Gastroesophageal sphincter (tissue), 4 donors: ENCODE measurements around the gene ZC3H12C. TPM values are rescaled to one million over a fixed set of nuclear protein-coding genes. Genes with fewer than 3 reads are reported as not detected.
"Not testable (repeated sequence)": the region's sequence is repeated elsewhere in the genome, so short reads cannot be mapped to it uniquely, and the experiment has no call there.

Source experiments
- ATAC-seq: fragments of 150-250 bp; one replicate; pipeline ENCODE4 v1.9.1; 2016; ENCODE audit warnings: mild to moderate bottlenecking, moderate library complexity
- H3K27ac ChIP-seq, 4 donors: fragments of 200-600 bp; sonication (generic) in 3 of 4; 1 replicate in 3 of 4; 2 replicates in 1 of 4; pipeline ENCODE4 v1.5.1; 2016 to 2019
- H3K27me3 ChIP-seq: fragments of 200-600 bp; sonication (generic); one replicate; pipeline ENCODE4 v1.5.1; 2019
- H3K36me3 ChIP-seq, 2 donors: fragments of 200-600 bp; sonication (generic); one replicate each; pipeline ENCODE4 v1.5.1; 2019; ENCODE audit warnings: control low read depth in 1 of 2
- H3K4me1 ChIP-seq, 3 donors: fragments of 200-600 bp; sonication (generic); 1 replicate in 2 of 3; 2 replicates in 1 of 3; pipeline ENCODE4 v1.5.1; 2016 to 2019; ENCODE audit warnings: control low read depth in 2 of 3
- H3K4me3 ChIP-seq, 2 donors: fragments of 200-600 bp; sonication (generic); one replicate each; pipeline ENCODE4 v1.5.1; 2019; ENCODE audit warnings: mild to moderate bottlenecking in 1 of 2, moderate library complexity in 1 of 2
- H3K9me3 ChIP-seq, 3 donors: fragments of 200-600 bp; sonication (generic); one replicate each; pipeline ENCODE4 v1.5.1; 2017 to 2019; ENCODE audit warnings: control low read depth in 2 of 3
- EP300 ChIP-seq: sonication (generic); formaldehyde crosslinking; IDR thresholded peaks from one replicate; pipeline ENCODE4 v1.6.1; 2017; ENCODE audit warnings: antibody characterized with exemption, mild to moderate bottlenecking
- POLR2A ChIP-seq, 2 donors: fragments of 450-650 bp; IDR thresholded peaks; one replicate each; pipeline ENCODE4 v1.6.1; 2017; ENCODE audit warnings: antibody characterized with exemption in 2 of 2, mild to moderate bottlenecking in 2 of 2, moderate library complexity in 1 of 2
- POLR2AphosphoS5 ChIP-seq: sonication (generic); formaldehyde crosslinking; IDR thresholded peaks from one replicate; pipeline ENCODE4 v1.6.1; 2017; ENCODE audit warnings: antibody characterized with exemption
- WGBS, 2 donors: methylation state at CpG; one replicate each; pipeline ENCODE4 v1.1.5; 2018; ENCODE audit warnings: low coverage in 1 of 2; 5-methylcytosine and 5-hydroxymethylcytosine counted together
- total RNA-seq, 4 donors: library from RNA; depleted of rRNA; stranded (reverse); fragments of >200 nt; gene quantifications; one replicate each; pipeline ENCODE4 v1.1.0, GENCODE V29; 2016
- TF ChIP-seq, protein P1 (sequence below), 4 experiments: fragments of 200-600 bp in 2 of 4; fragments of 450-650 bp in 2 of 4; sonication (generic) in 1 of 4; IDR thresholded peaks; one replicate each; pipeline ENCODE4 v1.5.1; 2017 to 2019; ENCODE audit warnings: antibody characterized with exemption in 4 of 4, mild to moderate bottlenecking in 2 of 4, moderate library complexity in 2 of 4

Gene ZC3H12C
- total RNA-seq, 4 donors from 2014 or later, result 22.1 to 30.9 (median 26.3) TPM

GRCh38 chr11:110065189-110065588, 28.0 kb upstream of the ZC3H12C start:
- no peak for ATAC-seq
- Histone ChIP-seq H3K9me3 (no peaks in the 10 kb centered on the region), H3K4me1 (peaks cover 0 to 2% (median 0%) of the 10 kb centered on the region in 3 donors), H3K36me3 (no peaks in the 10 kb centered on the region), H3K27ac (no peak overlapping the region), H3K4me3 (no peak overlapping the region), H3K27me3 (no peaks in the 10 kb centered on the region)
- TF ChIP-seq, protein P1, sequence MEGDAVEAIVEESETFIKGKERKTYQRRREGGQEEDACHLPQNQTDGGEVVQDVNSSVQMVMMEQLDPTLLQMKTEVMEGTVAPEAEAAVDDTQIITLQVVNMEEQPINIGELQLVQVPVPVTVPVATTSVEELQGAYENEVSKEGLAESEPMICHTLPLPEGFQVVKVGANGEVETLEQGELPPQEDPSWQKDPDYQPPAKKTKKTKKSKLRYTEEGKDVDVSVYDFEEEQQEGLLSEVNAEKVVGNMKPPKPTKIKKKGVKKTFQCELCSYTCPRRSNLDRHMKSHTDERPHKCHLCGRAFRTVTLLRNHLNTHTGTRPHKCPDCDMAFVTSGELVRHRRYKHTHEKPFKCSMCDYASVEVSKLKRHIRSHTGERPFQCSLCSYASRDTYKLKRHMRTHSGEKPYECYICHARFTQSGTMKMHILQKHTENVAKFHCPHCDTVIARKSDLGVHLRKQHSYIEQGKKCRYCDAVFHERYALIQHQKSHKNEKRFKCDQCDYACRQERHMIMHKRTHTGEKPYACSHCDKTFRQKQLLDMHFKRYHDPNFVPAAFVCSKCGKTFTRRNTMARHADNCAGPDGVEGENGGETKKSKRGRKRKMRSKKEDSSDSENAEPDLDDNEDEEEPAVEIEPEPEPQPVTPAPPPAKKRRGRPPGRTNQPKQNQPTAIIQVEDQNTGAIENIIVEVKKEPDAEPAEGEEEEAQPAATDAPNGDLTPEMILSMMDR (IDR thresholded peaks at IDR 0.05), result no peak
- no peak for TF ChIP-seq POLR2AphosphoS5
- TF ChIP-seq POLR2A (IDR thresholded peaks at IDR 0.05), result no peak
- TF ChIP-seq EP300, result no peak
- 70 to 100% methylated on average over 1 to 2 of the region's 2 CpGs for WGBS, 2 donors

GRCh38 chr11:110068001-110068400, 25.2 kb upstream of the ZC3H12C start:
- not testable (repeated sequence) for H3K4me3 ChIP-seq

GRCh38 chr11:110069158-110069737, 23.9 kb upstream of the ZC3H12C start:
- Histone ChIP-seq H3K27ac (peak overlapping the region in 3 of 4 donors; percentile 50 to 56 (median 52)), H3K4me3 (no peak overlapping the region), H3K9me3 (no peaks in the 10 kb centered on the region), H3K27me3 (no peaks in the 10 kb centered on the region), H3K36me3 (no peaks in the 10 kb centered on the region), H3K4me1 (peaks cover 0 to 6% (median 0%) of the 10 kb centered on the region in 3 donors)
- peak; percentile 77 for ATAC-seq
- TF ChIP-seq POLR2A (IDR thresholded peaks at IDR 0.05) (no peak), POLR2AphosphoS5 (no peak), EP300 (no peak)
- TF ChIP-seq, protein P1 (IDR thresholded peaks at IDR 0.05), result no peak
- WGBS, 2 donors, result 32 to 43% methylated on average over 6 of the region's 7 CpGs

More at GRCh38 chr11:110068001-110068400, 25.2 kb upstream of the ZC3H12C start:
- not testable (repeated sequence) for H3K27me3 ChIP-seq, H3K4me1 ChIP-seq, H3K9me3 ChIP-seq, ATAC-seq, H3K36me3 ChIP-seq
- H3K27ac ChIP-seq, result peak overlapping the region in 3 of 4 donors; percentile 50 to 56 (median 52)
- 88 to 97% methylated on average over 3 to 4 of the region's 4 CpGs for WGBS, 2 donors

GRCh38 chr11:110070176-110070575, 23.0 kb upstream of the ZC3H12C start:
- Histone ChIP-seq H3K4me3 (no peak overlapping the region), H3K27ac (peak overlapping the region in 1 of 4 donors; percentile 50), H3K4me1 (peaks cover 0 to 6% (median 0%) of the 10 kb centered on the region in 3 donors), H3K9me3 (no peaks in the 10 kb centered on the region), H3K36me3 (no peaks in the 10 kb centered on the region), H3K27me3 (no peaks in the 10 kb centered on the region)
- 33 to 65% methylated on average over 1 to 3 of the region's 3 CpGs for WGBS, 2 donors
- ATAC-seq, result no peak
- TF ChIP-seq EP300 (no peak), POLR2AphosphoS5 (no peak), POLR2A (IDR thresholded peaks at IDR 0.05) (no peak)
- TF ChIP-seq, protein P1 (IDR thresholded peaks at IDR 0.05), result no peak

DNA sequence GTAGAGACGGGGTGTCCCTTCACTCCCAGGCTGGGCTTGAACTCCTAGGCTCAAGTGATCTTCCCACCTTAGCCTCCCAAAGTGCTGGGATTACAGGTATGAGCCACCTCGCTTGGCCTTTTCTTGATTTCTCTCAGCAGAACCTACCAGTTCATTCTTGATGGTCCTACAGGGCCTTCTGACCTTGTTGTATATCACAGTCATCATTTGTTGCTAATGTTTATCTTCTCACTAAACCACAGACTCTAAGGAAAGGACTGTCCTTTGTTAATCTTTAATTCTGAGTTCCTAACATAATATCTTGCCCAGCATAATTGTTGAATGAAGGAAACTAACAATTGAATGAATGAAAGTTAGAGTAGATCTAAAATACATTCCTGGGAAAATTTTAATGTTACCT, 22.0 kb upstream of the ZC3H12C start:
- H3K27me3 ChIP-seq, result no peaks in the 10 kb centered on the region
- H3K36me3 ChIP-seq, result no peaks in the 10 kb centered on the region
- ATAC-seq, result no peak
- WGBS, 2 donors, result 79 to 100% methylated on average over 2 of the region's 2 CpGs
- H3K27ac ChIP-seq, result no peak overlapping the region
- H3K9me3 ChIP-seq, result no peaks in the 10 kb centered on the region
- H3K4me3 ChIP-seq, result no peak overlapping the region
- peaks cover 0 to 6% (median 3%) of the 10 kb centered on the region in 3 donors for H3K4me1 ChIP-seq
- TF ChIP-seq EP300 (no peak), POLR2AphosphoS5 (no peak), POLR2A (IDR thresholded peaks at IDR 0.05) (no peak)
- TF ChIP-seq, protein P1 (IDR thresholded peaks at IDR 0.05), result no peak
